Measurements from ENCODE around the gene SSBP1. TPM values are rescaled to one million over a fixed set of nuclear protein-coding genes. Genes with fewer than 3 reads are reported as not detected.

The SSBP1 gene
- total RNA-seq, 1 donor from 2014 or later = 220 TPM

GRCh38 chr7:141788296-141788695 lies 50.1 kb downstream of the SSBP1 start:
- TF ChIP-seq CTCF (IDR thresholded peaks at IDR 0.05; ENCODE audit: insufficient read depth, low read length, poor library complexity, severe bottlenecking) = no peak
- DNase-seq (ENCODE audit: low read depth) = no peak
- H3K27me3 ChIP-seq (ENCODE audit: control insufficient read depth, insufficient read depth, low read length) = no peaks in the 10 kb centered on the region
- H3K36me3 ChIP-seq (ENCODE audit: control insufficient read depth, insufficient read depth, low read length) = no peaks in the 10 kb centered on the region
- no peak overlapping the region for H3K4me3 ChIP-seq (ENCODE audit: low read depth, low read length)

- DNase-seq (ENCODE audit: low read depth) = no peak
- Histone ChIP-seq H3K4me3 (ENCODE audit: low read depth, low read length) (no peak within 1 kb of the TSS), H3K27me3 (ENCODE audit: control insufficient read depth, insufficient read depth, low read length) (no peaks in the 10 kb centered on the region), H3K36me3 (ENCODE audit: control insufficient read depth, insufficient read depth, low read length) (no peaks in the 10 kb centered on the region)
- no peak for TF ChIP-seq CTCF (IDR thresholded peaks at IDR 0.05; ENCODE audit: insufficient read depth, low read length, poor library complexity, severe bottlenecking)
Measured at GRCh38 chr7:141789917-141790316, 51.8 kb downstream of the SSBP1 start, which contains the start of gene TAS2R5. TAS2R5 (plus strand) TSS chr7:141790217; CDS start chr7:141790362, 145 bp downstream.

- H3K36me3 ChIP-seq (ENCODE audit: control insufficient read depth, insufficient read depth, low read length) = no peaks in the 10 kb centered on the region
- DNase-seq (ENCODE audit: low read depth) = no peak
- no peak for TF ChIP-seq CTCF (IDR thresholded peaks at IDR 0.05; ENCODE audit: insufficient read depth, low read length, poor library complexity, severe bottlenecking)
- no peak overlapping the region for H3K4me3 ChIP-seq (ENCODE audit: low read depth, low read length)
- no peaks in the 10 kb centered on the region for H3K27me3 ChIP-seq (ENCODE audit: control insufficient read depth, insufficient read depth, low read length)
Measured at GRCh38 chr7:141792526-141792925, 54.4 kb downstream of the SSBP1 start.

Other genes with a start within 250 kb of the SSBP1 start
- gene AGK, start 186.9 kb upstream of the SSBP1 start, total RNA-seq = 31.7 and 35.3 TPM in 2 replicates
- gene DENND11, start 36.2 kb upstream of the SSBP1 start, total RNA-seq = 17.0 and 18.9 TPM in 2 replicates
- not detected in 2 replicates for gene WEE2, start 30.0 kb upstream of the SSBP1 start, total RNA-seq
- 0.29 and 0.55 TPM in 2 replicates for gene TAS2R3, start 25.7 kb downstream of the SSBP1 start, total RNA-seq
- gene TAS2R4, start 38.3 kb downstream of the SSBP1 start, total RNA-seq = 0.07 and 0.08 TPM in 2 replicates
- 0.46 and 3.7 TPM in 2 replicates for gene TAS2R5, start 51.9 kb downstream of the SSBP1 start, total RNA-seq
- gene PRSS37, start 103.1 kb downstream of the SSBP1 start, total RNA-seq = not detected in 2 replicates
- 0.07 TPM in 1 of 2 replicates, not detected in the other for gene OR9A4, start 178.0 kb downstream of the SSBP1 start, total RNA-seq
- gene CLEC5A, start 208.6 kb downstream of the SSBP1 start, total RNA-seq = not detected in 2 replicates
- gene TAS2R38, start 235.4 kb downstream of the SSBP1 start, total RNA-seq = not detected in 2 replicates